ENCODE results near the gene C1orf210. TPM values are rescaled to one million over a fixed set of nuclear protein-coding genes. Genes with fewer than 3 reads are reported as not detected.

C1orf210 gene
- polyA plus RNA-seq, 3 donors = 0.05 TPM; not detected in 2

DNA sequence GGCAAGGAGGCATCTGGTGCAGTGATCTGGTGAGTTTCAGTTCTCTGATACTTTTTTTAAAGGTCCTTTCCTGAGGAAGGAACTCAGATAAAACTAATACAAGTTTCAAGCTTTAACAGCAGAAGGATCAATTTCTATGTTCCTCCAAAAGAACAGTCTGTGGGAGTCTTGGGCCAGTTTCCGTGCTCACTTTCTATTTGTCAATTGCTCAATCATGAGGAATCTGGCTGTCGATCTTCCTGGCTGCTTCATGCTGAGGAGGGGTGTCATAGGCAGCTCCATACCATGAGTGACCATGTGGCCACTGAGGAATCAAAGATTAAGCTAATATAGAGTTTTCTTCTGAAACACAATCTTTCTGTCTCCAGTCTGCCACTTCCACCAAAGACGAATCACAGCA lies 27.0 kb downstream of the C1orf210 start:
- no peaks in the 10 kb centered on the region for H3K27me3 Mint-ChIP-seq (ENCODE audit: low read depth in 3 of 3)
- H3K9me3 ChIP-seq (replicated peaks in 1 of 2; ENCODE audit: control insufficient read depth in 1 of 2, insufficient read depth in 1 of 2, low read length in 2 of 2) = peaks cover 8 to 31% of the 10 kb centered on the region in 2 donors
- H3K4me3 Mint-ChIP-seq = no peak overlapping the region
- H3K4me1 Mint-ChIP-seq = no peaks in the 10 kb centered on the region
- H3K27ac Mint-ChIP-seq = no peak overlapping the region
- no peaks in the 10 kb centered on the region for H3K79me2 ChIP-seq (ENCODE audit: insufficient read depth, low read length)
- intact Hi-C loops (cut with micrococcal nuclease) = no loop called here
- H3K27ac ChIP-seq (ENCODE audit: low read depth in 1 of 2, low read length in 2 of 2) = no peak overlapping the region
- no peaks in the 10 kb centered on the region for H3K27me3 ChIP-seq (ENCODE audit: control insufficient read depth in 2 of 2, insufficient read depth in 2 of 2, low read length in 2 of 2)
- TF ChIP-seq, protein P1, sequence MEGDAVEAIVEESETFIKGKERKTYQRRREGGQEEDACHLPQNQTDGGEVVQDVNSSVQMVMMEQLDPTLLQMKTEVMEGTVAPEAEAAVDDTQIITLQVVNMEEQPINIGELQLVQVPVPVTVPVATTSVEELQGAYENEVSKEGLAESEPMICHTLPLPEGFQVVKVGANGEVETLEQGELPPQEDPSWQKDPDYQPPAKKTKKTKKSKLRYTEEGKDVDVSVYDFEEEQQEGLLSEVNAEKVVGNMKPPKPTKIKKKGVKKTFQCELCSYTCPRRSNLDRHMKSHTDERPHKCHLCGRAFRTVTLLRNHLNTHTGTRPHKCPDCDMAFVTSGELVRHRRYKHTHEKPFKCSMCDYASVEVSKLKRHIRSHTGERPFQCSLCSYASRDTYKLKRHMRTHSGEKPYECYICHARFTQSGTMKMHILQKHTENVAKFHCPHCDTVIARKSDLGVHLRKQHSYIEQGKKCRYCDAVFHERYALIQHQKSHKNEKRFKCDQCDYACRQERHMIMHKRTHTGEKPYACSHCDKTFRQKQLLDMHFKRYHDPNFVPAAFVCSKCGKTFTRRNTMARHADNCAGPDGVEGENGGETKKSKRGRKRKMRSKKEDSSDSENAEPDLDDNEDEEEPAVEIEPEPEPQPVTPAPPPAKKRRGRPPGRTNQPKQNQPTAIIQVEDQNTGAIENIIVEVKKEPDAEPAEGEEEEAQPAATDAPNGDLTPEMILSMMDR (IDR thresholded peaks at IDR 0.05) = no peak
- H3K4me3 ChIP-seq (replicated peaks in 1 of 3; ENCODE audit: low read depth in 2 of 3, low read length in 3 of 3) = no peak overlapping the region
- WGBS (ENCODE audit: insufficient coverage) = 75% methylated on average over 2 of the region's 3 CpGs
- H3K36me3 ChIP-seq (replicated peaks in 1 of 2; ENCODE audit: control insufficient read depth in 1 of 2, insufficient read depth in 2 of 2, low read length in 2 of 2) = no peaks in the 10 kb centered on the region
- no peaks in the 10 kb centered on the region for H4K20me1 ChIP-seq (ENCODE audit: insufficient read depth, low read length)
- H3K9me3 Mint-ChIP-seq = peaks cover 11 to 45% (median 20%) of the 10 kb centered on the region in 7 donors
- no peaks in the 10 kb centered on the region for H3K4me1 ChIP-seq (ENCODE audit: control insufficient read depth in 1 of 2, insufficient read depth in 2 of 2, low read length in 2 of 2)
- H3K9ac ChIP-seq (ENCODE audit: insufficient read depth, low read length, poor library complexity, severe bottlenecking) = no peak overlapping the region
- H3K36me3 Mint-ChIP-seq = no peaks in the 10 kb centered on the region
- H3K4me2 ChIP-seq (replicated peaks; ENCODE audit: extremely low read depth, low read length, poor library complexity, severe bottlenecking) = no peak overlapping the region
- DNase-seq = no peak
- H2AFZ ChIP-seq (ENCODE audit: insufficient read depth, low read depth, low read length, poor library complexity, severe bottlenecking) = no peak overlapping the region

DNA sequence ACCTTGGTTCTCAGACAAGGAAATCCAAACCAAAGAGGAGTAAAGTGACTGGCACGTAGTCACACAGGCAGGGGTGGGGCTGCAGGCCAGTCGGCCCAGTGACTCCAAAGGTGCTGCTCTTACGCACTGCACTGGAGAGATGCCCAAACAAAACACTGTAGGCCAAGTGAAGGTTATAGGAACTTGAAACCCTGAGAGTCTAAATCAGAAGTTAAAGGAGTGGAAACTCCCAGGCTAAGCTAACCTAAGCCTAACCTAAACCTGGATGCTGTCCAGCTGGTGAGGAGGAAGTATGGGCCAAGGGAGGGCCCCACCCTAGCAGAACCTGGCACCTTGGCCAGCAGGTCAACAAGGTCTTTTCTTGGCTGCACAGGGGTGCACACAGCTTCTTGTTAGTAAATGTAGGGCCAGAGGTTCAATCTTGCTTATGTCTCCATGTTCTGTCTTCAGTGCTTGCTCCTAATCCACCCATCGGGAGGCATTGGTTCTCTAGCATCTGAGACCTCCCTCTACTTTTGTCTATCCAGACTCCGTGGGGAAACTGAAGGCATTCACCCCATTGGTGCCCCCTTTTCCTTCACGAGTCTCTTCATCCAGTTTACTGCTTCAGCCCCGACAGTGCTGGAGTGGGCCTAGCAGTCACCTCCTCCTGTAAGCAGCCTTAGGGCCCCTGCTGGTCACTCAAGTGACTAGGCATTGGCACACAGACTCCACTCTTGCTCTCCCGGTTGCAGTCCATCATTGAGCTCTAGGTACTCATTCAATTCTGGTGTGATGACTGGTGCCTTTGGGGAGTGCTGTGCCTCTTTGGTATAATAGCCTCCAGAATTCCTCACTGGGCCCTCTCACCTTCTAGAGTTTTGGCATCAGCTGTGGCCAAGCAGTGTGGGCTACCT lies 28.5 kb downstream of the C1orf210 start:
- Histone ChIP-seq H3K27ac (ENCODE audit: low read depth in 1 of 2, low read length in 2 of 2) (no peak overlapping the region), H4K20me1 (ENCODE audit: insufficient read depth, low read length) (no peaks in the 10 kb centered on the region), H3K9me3 (replicated peaks in 1 of 2; ENCODE audit: control insufficient read depth in 1 of 2, insufficient read depth in 1 of 2, low read length in 2 of 2) (peaks cover 6 to 27% of the 10 kb centered on the region in 2 donors), H3K4me3 (replicated peaks in 1 of 3; ENCODE audit: low read depth in 2 of 3, low read length in 3 of 3) (no peak overlapping the region), H3K36me3 (replicated peaks in 1 of 2; ENCODE audit: control insufficient read depth in 1 of 2, insufficient read depth in 2 of 2, low read length in 2 of 2) (no peaks in the 10 kb centered on the region), H3K79me2 (ENCODE audit: insufficient read depth, low read length) (no peaks in the 10 kb centered on the region), H3K9ac (ENCODE audit: insufficient read depth, low read length, poor library complexity, severe bottlenecking) (no peak overlapping the region), H3K4me2 (replicated peaks; ENCODE audit: extremely low read depth, low read length, poor library complexity, severe bottlenecking) (no peak overlapping the region), H3K4me1 (ENCODE audit: control insufficient read depth in 1 of 2, insufficient read depth in 2 of 2, low read length in 2 of 2) (no peaks in the 10 kb centered on the region), H3K27me3 (ENCODE audit: control insufficient read depth in 2 of 2, insufficient read depth in 2 of 2, low read length in 2 of 2) (no peaks in the 10 kb centered on the region), H2AFZ (ENCODE audit: insufficient read depth, low read depth, low read length, poor library complexity, severe bottlenecking) (no peak overlapping the region)
- WGBS (ENCODE audit: insufficient coverage) = 96% methylated on average over 4 of the region's 8 CpGs
- H3K27ac Mint-ChIP-seq = peak overlapping the region in 1 of 7 donors; percentile 11
- no peaks in the 10 kb centered on the region for H3K36me3 Mint-ChIP-seq
- TF ChIP-seq, protein P1 (IDR thresholded peaks at IDR 0.05) = no peak
- no peak for DNase-seq
- H3K4me3 Mint-ChIP-seq = no peak overlapping the region
- peaks cover 4 to 38% (median 17%) of the 10 kb centered on the region in 7 donors for H3K9me3 Mint-ChIP-seq
- H3K27me3 Mint-ChIP-seq (ENCODE audit: low read depth in 3 of 3) = peaks cover 0 to 2% (median 0%) of the 10 kb centered on the region in 3 donors
- H3K4me1 Mint-ChIP-seq = no peaks in the 10 kb centered on the region
- intact Hi-C loops (cut with micrococcal nuclease) = no loop called here

Measured in CD14-positive monocyte (primary cell).